HG03354 (cell line): ENCODE measurements around the gene KRTAP10-6.
"Not testable (repeated sequence)": the region's sequence is repeated elsewhere in the genome, so short reads cannot be mapped to it uniquely, and the experiment has no call there.

Experiments
- ATAC-seq: cut with Tn5 transposase; IDR thresholded peaks from one replicate; pipeline ENCODE4 v1.9.1; 2021; ENCODE audit warnings: mild to moderate bottlenecking; ENCODE audit not compliant: unreplicated experiment, poor library complexity, severe bottlenecking

Gene KRTAP10-6

GRCh38 chr21:44601596-44602462 lies 9.5 kb upstream of the KRTAP10-6 start:
- no peak for ATAC-seq

DNA sequence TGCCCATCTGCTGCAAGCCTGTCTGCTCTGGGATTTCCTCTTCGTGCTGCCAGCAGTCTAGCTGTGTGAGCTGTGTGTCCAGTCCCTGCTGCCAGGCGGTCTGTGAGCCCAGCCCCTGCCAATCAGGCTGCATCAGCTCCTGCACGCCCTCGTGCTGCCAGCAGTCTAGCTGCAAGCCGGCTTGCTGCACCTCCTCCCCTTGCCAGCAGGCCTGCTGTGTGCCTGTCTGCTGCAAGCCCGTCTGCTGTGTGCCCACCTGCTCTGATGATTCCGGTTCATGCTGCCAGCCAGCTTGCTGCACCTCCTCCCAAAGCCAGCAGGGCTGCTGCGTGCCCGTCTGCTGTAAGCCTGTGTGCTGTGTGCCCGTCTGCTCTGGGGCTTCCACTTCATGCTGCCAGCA lies 8.8 kb upstream of the KRTAP10-6 start:
- not testable (repeated sequence) for ATAC-seq

DNA sequence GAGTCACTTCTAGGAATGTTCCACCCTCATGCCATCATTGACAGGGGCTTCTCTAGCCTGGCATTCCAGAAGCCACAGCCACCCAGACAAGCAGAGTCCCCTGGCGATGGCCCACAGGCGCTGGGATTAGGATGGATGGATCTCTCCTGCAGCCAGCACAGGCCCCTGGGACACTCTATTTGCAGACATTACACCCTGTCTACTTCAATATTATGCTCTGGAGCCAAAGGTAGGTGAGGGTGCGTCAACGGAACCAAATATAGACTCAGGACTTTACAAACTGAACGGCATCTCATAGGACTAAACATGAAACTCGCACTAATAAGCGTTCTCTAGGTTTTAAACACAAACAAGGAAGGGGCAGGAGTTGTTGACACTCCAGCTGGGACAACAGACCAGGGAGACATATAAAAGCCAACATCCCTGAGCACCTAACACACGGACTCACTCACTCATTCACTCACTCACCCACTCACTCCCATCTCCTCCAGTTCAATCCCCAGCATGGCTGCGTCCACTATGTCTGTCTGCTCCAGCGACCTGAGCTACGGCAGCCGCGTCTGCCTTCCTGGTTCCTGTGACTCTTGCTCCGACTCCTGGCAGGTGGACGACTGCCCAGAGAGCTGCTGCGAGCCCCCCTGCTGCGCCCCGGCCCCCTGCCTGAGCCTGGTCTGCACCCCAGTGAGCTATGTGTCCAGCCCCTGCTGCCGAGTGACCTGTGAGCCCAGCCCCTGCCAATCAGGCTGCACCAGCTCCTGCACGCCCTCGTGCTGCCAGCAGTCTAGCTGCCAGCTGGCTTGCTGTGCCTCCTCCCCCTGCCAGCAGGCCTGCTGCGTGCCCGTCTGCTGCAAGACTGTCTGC lies 8.0 kb upstream of the KRTAP10-6 start, which contains the start of gene KRTAP10-7:
Gene KRTAP10-7 (plus strand): TSS at position 480 of the 861 bp plus-strand sequence. CDS start 25 bp downstream, at position 505.
- ATAC-seq: not testable (repeated sequence)

DNA sequence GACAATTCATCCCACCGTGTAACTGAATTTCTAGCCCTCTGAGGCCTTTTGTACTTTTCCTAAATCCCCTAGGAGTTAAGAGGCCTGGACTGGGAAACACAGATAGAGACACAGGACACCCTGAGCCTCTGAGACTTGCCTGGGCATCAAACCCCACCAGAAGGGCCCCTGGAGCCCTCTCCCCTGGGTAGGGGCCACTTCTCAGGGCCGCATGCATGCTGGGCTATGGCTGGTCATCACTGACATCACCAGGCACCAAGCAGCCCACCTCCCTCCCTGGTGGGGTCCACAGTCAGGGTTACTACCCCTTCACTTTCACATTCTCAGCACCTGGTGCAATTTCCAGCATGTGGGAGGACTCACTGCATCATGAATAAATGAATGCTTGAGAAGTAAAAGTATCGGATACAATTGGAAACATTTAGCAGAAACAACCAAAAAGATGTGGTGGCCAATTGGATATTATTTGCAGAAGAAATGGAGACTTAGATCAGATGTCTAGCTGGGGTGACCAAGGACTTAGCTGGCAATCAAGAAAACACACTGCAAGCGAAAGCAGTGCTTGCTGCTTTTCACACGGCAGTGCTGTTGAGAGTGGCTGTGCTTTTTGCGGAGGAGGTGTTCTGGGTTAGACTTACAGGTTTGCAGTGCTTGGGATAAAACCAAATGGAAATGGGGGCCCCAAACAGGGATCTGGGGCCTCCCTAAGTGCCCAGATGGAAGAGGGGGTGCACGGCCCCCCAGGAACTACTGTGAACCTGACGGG lies 7.1 kb upstream of the KRTAP10-6 start:
- no peak for ATAC-seq

DNA sequence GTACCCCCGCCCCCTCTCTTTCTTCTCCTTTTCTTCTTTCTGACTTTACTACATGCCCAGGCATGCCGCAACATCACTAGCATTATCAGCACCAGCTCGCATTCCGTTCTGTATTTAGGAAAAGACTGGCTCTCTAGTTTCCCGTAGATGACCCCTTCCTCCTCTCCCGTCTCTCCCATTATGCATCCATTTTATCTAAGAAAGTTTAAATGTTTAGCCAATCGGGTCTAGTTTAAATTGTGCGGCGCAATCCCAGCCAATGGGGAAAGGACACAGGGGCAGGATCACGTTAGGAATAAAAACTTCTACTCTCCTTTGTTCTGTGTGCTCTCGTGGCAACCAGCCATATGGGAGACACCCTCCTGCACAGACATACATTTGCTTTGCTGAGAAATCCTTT lies 5.8 kb upstream of the KRTAP10-6 start:
- ATAC-seq: no peak

GRCh38 chr21:44596068-44596725 lies 3.9 kb upstream of the KRTAP10-6 start:
- ATAC-seq: no peak

DNA sequence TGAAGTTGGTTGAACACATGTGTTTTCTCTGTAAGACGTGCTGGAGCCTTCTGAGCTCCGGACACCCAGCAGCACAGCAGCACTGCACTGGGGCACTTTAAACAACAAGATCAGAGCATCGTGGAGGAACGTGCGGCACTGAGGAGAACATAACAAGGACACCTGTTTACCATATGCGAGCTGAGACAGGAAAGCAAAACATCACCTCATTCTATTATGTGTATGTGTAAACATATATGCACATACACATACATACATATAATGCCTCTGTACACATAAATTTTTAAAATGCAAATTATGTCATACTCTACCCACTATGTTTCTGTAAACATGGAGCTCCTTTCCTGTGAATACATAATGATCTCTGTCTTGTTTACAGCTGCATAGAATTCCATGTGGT lies 3.2 kb upstream of the KRTAP10-6 start:
- no peak for ATAC-seq

GRCh38 chr21:44594406-44594916 lies 2.2 kb upstream of the KRTAP10-6 start:
- no peak for ATAC-seq

DNA sequence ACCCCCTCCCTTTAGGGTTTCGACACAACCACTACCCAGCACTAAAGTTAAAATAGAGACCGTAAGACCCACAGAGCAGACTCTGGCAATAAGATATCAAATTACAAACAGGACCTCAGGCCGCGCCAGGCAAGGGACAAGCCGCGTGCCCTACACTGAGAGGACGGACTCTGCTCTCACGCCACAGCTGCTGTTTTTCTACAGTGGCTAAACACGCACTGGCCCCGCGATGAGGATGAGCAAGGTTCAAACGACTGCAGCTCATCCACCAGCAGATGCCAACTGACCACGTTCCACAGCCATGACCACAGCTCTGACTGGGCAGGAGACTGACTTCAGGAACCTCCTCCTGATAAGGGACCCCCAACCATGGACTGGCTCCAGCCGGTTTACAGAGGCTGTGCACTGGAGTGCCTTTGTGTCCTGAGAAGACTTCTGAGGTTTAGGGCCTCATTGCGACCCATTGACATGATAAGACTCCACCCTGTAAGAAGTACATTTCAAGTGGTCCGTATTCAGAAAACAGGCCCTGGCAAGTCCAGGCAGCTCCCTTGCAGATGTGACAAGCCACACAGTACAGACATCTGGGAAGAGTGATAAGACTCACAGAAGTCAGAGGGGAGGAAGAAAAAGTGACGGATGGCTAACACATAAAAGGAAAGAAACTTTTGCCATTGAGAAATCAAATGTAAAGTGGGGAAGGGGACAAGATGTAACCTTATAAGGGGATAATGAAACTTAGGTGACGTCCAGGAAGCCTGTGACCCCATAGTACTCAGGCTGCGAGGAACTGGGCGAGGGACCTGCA lies 1.5 kb upstream of the KRTAP10-6 start:
- no peak for ATAC-seq

GRCh38 chr21:44591801-44592130 lies 539 bp downstream of the KRTAP10-6 start:
- not testable (repeated sequence) for ATAC-seq

DNA sequence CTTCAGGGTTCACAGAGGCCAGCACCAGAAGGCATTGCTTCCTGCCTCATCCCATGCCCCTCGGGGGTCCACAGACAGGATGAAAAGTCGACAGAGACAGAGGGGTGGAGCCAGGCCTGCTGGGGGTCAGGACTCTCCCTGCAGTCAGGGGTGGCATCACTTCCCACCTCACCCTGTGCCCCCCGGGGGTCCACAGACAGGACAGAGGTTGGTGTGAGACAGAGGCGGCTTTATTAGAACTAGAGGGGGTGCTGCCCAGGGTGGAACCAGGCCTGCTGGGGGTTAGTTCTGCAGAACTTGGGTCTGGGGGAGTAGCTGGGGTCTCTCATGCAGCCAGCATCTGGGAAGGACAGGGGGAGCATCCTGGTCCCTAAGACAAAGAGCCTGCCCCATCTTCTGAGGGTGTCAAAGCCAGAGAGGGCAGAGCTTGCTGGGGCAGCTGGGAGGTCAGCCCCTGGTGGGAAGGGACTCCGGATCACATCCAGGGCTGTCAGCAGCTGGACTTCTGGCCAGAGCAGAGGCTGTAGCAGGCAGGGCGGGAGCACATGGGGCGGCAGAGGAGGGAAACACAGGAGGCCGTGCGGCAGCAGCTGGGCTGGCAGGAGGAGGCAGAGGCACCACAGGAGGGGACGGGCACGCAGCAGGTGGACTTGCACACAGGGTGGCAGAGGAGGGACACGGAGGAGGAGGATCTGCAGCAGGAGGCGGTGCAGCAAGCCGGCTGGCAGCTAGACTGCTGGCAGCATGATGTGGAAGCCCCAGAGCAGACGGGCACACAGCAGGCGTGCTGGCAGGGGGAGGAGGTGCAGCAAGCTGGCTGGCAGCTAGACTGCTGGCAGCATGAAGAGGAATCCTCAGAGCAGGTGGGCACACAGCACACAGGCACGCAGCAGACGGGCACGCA lies 1.2 kb downstream of the KRTAP10-6 start:
- ATAC-seq: not testable (repeated sequence)

- ATAC-seq: no peak
Measured at GRCh38 chr21:44590311-44590721, 2.0 kb downstream of the KRTAP10-6 start.

DNA sequence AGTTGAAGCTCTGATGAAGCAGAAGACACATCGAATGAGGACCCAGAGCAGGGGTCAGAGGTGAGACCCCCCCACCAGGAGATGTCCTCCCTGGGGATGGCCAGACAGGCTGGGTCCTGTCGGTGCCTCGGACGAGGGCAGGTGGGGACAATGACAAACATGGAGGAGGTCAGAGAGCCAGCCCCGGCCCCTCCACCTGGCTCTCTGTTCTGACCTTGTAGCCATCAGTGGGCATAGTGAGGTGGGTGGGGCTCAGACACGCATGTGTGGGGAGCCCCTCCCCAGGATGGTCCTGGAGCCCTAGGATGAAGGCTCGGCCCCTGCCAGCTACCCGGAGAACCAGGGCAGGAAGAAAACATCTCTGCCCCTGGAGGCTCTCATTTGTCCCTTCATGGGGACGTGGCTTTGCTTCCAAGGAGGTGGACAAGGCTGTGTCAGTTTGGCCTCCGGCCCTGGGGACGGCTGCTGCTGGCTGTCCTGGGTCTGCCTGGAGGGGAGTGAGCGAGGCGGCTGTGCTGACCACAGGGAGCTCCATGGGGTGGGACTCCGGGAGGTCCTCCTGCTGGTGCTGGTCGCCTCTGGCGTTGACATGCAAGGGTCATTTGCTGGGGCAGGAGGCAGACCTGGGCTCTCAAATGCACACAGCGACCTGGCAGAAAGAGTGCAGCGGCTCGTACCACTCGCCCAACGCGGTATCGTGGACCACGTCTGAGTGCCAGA lies 2.6 kb downstream of the KRTAP10-6 start:
- ATAC-seq: no peak

- no peak for ATAC-seq
Measured at GRCh38 chr21:44589094-44589493, 3.2 kb downstream of the KRTAP10-6 start.

DNA sequence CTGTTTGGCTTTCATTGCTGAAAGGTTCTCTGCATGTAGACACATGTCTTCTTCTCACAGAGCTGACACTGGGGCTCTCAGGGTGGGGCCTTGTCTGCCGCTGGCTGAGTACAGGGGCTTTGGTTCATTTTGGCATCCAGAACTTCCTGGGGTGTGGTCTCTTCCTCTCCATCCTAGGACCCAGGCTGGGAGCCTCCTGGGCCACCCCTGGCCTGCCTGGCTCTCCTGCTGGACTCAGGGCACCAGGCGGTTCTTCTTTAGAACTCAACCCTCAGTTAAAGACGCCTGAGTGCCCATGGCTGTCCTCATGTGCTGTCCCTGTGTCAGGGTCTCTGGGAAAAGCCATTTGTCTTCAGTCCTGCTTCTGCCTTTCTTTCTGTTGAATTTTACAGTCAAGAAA lies 6.4 kb downstream of the KRTAP10-6 start:
- no peak for ATAC-seq

GRCh38 chr21:44583800-44584147 lies 8.5 kb downstream of the KRTAP10-6 start:
- ATAC-seq: no peak
